ENCODE results near the gene CIRBP. TPM values are rescaled to one million over a fixed set of nuclear protein-coding genes. Genes with fewer than 3 reads are reported as not detected.

Gene CIRBP
- total RNA-seq, 1 experiment from 2014 or later = 66.6 TPM

DNA sequence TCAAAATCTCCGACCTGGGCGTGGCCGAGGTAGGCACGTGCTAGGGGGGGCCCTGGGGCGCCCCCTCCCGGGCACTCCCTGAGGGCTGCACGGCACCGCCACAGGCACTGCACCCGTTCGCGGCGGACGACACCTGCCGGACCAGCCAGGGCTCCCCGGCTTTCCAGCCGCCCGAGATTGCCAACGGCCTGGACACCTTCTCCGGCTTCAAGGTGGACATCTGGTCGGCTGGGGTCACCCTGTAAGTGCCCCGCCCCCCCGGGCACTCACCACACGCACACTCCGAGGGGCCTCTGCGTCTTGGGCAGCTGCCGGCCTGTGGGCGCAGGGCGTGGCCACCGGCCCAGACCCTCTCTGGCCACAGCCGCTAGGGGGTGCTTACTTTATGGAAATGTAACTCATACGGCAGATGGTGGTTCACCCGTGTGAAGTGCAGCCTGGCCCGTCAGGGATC is 48.6 kb upstream of the CIRBP start:
- Histone ChIP-seq H3K9me3 (ENCODE audit: control insufficient read depth, insufficient read depth, low read depth, low read length) (no peaks in the 10 kb centered on the region), H3K4me1 (ENCODE audit: control insufficient read depth, insufficient read depth, low read length) (peaks cover 15% of the 10 kb centered on the region), H3K36me3 (ENCODE audit: control insufficient read depth, insufficient read depth, low read length) (no peaks in the 10 kb centered on the region), H3K4me3 (ENCODE audit: low read depth in 2 of 2, low read length in 2 of 2) (no peak overlapping the region), H3K27me3 (ENCODE audit: control insufficient read depth, insufficient read depth, low read length) (no peaks in the 10 kb centered on the region), H3K27ac (ENCODE audit: low read length) (no peak overlapping the region)
- TF ChIP-seq, protein P1, sequence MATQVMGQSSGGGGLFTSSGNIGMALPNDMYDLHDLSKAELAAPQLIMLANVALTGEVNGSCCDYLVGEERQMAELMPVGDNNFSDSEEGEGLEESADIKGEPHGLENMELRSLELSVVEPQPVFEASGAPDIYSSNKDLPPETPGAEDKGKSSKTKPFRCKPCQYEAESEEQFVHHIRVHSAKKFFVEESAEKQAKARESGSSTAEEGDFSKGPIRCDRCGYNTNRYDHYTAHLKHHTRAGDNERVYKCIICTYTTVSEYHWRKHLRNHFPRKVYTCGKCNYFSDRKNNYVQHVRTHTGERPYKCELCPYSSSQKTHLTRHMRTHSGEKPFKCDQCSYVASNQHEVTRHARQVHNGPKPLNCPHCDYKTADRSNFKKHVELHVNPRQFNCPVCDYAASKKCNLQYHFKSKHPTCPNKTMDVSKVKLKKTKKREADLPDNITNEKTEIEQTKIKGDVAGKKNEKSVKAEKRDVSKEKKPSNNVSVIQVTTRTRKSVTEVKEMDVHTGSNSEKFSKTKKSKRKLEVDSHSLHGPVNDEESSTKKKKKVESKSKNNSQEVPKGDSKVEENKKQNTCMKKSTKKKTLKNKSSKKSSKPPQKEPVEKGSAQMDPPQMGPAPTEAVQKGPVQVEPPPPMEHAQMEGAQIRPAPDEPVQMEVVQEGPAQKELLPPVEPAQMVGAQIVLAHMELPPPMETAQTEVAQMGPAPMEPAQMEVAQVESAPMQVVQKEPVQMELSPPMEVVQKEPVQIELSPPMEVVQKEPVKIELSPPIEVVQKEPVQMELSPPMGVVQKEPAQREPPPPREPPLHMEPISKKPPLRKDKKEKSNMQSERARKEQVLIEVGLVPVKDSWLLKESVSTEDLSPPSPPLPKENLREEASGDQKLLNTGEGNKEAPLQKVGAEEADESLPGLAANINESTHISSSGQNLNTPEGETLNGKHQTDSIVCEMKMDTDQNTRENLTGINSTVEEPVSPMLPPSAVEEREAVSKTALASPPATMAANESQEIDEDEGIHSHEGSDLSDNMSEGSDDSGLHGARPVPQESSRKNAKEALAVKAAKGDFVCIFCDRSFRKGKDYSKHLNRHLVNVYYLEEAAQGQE (IDR thresholded peaks at IDR 0.05; ENCODE audit: insufficient read depth in 1 of 2, low read depth in 2 of 2, low read length in 1 of 2) = no peak
- TF ChIP-seq, protein P2, sequence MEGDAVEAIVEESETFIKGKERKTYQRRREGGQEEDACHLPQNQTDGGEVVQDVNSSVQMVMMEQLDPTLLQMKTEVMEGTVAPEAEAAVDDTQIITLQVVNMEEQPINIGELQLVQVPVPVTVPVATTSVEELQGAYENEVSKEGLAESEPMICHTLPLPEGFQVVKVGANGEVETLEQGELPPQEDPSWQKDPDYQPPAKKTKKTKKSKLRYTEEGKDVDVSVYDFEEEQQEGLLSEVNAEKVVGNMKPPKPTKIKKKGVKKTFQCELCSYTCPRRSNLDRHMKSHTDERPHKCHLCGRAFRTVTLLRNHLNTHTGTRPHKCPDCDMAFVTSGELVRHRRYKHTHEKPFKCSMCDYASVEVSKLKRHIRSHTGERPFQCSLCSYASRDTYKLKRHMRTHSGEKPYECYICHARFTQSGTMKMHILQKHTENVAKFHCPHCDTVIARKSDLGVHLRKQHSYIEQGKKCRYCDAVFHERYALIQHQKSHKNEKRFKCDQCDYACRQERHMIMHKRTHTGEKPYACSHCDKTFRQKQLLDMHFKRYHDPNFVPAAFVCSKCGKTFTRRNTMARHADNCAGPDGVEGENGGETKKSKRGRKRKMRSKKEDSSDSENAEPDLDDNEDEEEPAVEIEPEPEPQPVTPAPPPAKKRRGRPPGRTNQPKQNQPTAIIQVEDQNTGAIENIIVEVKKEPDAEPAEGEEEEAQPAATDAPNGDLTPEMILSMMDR (IDR thresholded peaks at IDR 0.05) = peak; percentile 66
- TF ChIP-seq TCF7L2 (IDR thresholded peaks at IDR 0.05; ENCODE audit: low read depth, low read length) (no peak), POLR2AphosphoS5 (IDR thresholded peaks at IDR 0.05; ENCODE audit: low read depth, low read length) (no peak; the same call in 1 of the 2 replicates), SIN3A (IDR thresholded peaks at IDR 0.05; ENCODE audit: borderline replicate concordance, insufficient read depth, low read depth, low read length) (no peak)
- in situ Hi-C loops (cut with HindIII; ENCODE audit: low pct_unique_long_range_greater_than_20kb, low sequenced_read_pairs) (no loop called here), intact Hi-C loops (cut with micrococcal nuclease; ENCODE audit: unreplicated experiment) (no loop called here)
- POLR2A ChIA-PET = no interaction called here
- DNase-seq (ENCODE audit: low read depth, low spot score) (no peak), ATAC-seq (peak; percentile 61)
- CTCF ChIA-PET = interaction anchor here (0.6 kb wide), 1 partner anchor 192 kb away, joined by 17 read pairs; no protein-coding TSS in a partner anchor
- BruUV-seq (replicated peaks) = no TSS peak

DNA sequence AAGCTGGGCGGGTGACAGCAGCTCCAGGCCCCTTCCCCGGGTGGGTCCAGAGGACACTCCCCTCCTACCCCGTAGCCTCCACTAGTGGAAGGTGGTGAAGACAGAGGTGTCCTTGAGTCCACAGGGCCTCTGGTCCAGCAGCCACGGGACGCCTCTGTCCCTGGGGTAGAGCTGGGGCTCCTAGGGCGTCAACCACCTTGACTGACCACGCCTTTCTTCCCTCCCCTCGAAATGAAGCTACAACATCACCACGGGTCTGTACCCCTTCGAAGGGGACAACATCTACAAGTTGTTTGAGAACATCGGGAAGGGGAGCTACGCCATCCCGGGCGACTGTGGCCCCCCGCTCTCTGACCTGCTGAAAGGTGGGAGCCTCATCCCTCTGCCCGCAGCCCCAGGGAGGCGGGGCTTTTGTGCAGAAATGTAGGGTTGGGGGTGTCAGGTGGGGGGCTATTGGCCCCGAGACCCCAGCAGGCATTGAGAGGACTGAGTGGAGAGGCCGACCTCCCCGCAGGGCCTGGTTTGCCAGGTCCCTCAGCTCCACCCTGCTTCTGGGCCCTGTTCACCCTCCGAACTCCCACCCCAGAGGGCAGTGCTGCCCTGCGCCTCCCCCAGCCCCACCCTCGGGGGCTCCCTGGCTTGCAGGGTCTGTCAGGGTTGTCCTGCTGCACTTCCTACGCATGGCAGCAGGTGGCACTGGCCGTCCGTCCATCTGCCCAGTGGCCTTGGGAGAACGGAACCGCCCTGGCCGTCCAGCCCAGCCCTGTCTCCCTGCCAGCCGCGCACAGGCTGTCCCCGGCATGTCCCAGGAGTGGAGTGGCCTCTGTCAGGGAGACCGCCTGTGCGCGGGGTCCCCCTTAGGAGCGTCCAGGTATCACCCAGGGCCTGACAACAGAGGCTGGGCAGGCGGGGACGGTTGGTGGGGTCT is 47.9 kb upstream of the CIRBP start:
- ChIA-PET POLR2A (no interaction called here), CTCF (interaction anchor here (0.6 kb wide), 3 partner anchors 45 to 200 kb away, joined by 3 to 17 read pairs (median 3); partner anchors contain the start of gene TMEM259)
- H3K9me3 ChIP-seq (ENCODE audit: control insufficient read depth, insufficient read depth, low read depth, low read length) = no peaks in the 10 kb centered on the region
- BruUV-seq (replicated peaks) = no TSS peak
- intact Hi-C loops (cut with micrococcal nuclease; ENCODE audit: unreplicated experiment) (no loop called here), in situ Hi-C loops (cut with HindIII; ENCODE audit: low pct_unique_long_range_greater_than_20kb, low sequenced_read_pairs) (no loop called here)
- H3K4me3 ChIP-seq (ENCODE audit: low read depth in 2 of 2, low read length in 2 of 2) = no peak overlapping the region
- no peak for TF ChIP-seq POLR2AphosphoS5 (IDR thresholded peaks at IDR 0.05; ENCODE audit: low read depth, low read length)
- TF ChIP-seq, protein P2 (IDR thresholded peaks at IDR 0.05) = peak; percentile 76
- no peak for DNase-seq (ENCODE audit: low read depth, low spot score)
- peak; percentile 47 for ATAC-seq
- H3K4me1 ChIP-seq (ENCODE audit: control insufficient read depth, insufficient read depth, low read length) = peaks cover 8% of the 10 kb centered on the region
- H3K36me3 ChIP-seq (ENCODE audit: control insufficient read depth, insufficient read depth, low read length) = no peaks in the 10 kb centered on the region
- no peak overlapping the region for H3K27ac ChIP-seq (ENCODE audit: low read length)
- no peaks in the 10 kb centered on the region for H3K27me3 ChIP-seq (ENCODE audit: control insufficient read depth, insufficient read depth, low read length)

Data from Panc1 (cell line).